ENCODE results near the gene HSPA4L. TPM values are rescaled to one million over a fixed set of nuclear protein-coding genes. Genes with fewer than 3 reads are reported as not detected.

HSPA4L gene
- total RNA-seq, 1 donor from 2014 or later, result 5.0 TPM

Other genes starting within 250 kb of the HSPA4L start
- gene INTU, start 149.4 kb upstream of the HSPA4L start, total RNA-seq, result not detected in 2 replicates
- not detected in 2 replicates for gene SLC25A31, start 51.9 kb upstream of the HSPA4L start, total RNA-seq
- 47.4 and 50.1 TPM in 2 replicates for gene PLK4, start 98.6 kb downstream of the HSPA4L start, total RNA-seq
- 18.7 and 20.2 TPM in 2 replicates for gene MFSD8, start 182.9 kb downstream of the HSPA4L start, total RNA-seq
- gene ABHD18, start 183.1 kb downstream of the HSPA4L start, total RNA-seq, result 21.0 and 23.9 TPM in 2 replicates

All from activated T-helper 2 cell treated with anti-CD3 and anti-CD28 coated beads, Interferon-gamma antibody, Interleukin-2, Interleukin-4, amounts not matched to agents 10 μg/mL and 5 μg/mL and 100 μg/mL, durations not matched to agents 14 hours and 24 hours and 36 hours (primary cell).